T-helper 2 cell treated with Interferon-gamma antibody and Interleukin-4, amounts not matched to agents 5 μg/mL and 100 μg/mL, for 36 hours (primary cell): ENCODE data around the gene YPEL2.

ENCODE experiments used
- DNase-seq: peaks from one replicate; pipeline ENCODE4 v3.0.0; 2021; ENCODE audit warnings: low spot score
- H3K27ac Mint-ChIP-seq: one replicate; pipeline ENCODE4 v1.8.0; 2021; ENCODE audit warnings: mild to moderate bottlenecking, mixed read lengths
- H3K27me3 Mint-ChIP-seq: one replicate; pipeline ENCODE4 v1.8.0; 2021; ENCODE audit warnings: low read depth, mixed read lengths
- H3K36me3 Mint-ChIP-seq: one replicate; pipeline ENCODE4 v1.8.0; 2021; ENCODE audit warnings: low read depth, mixed read lengths
- H3K4me1 Mint-ChIP-seq: one replicate; pipeline ENCODE4 v1.8.0; 2021; ENCODE audit warnings: low read depth, mixed read lengths
- H3K4me3 Mint-ChIP-seq: one replicate; pipeline ENCODE4 v1.8.0; 2022; ENCODE audit warnings: mild to moderate bottlenecking, moderate library complexity, mixed read lengths
- H3K9me3 Mint-ChIP-seq: one replicate; pipeline ENCODE4 v1.8.0; 2021; ENCODE audit warnings: mixed read lengths

YPEL2 gene

GRCh38 chr17:59423903-59424302, 92.4 kb downstream of the YPEL2 start:
- Mint-ChIP-seq H3K27me3 (no peaks in the 10 kb centered on the region), H3K4me3 (no peak overlapping the region), H3K4me1 (peaks cover 4% of the 10 kb centered on the region), H3K36me3 (no peaks in the 10 kb centered on the region), H3K27ac (no peak overlapping the region), H3K9me3 (no peaks in the 10 kb centered on the region)
- DNase-seq = no peak

- Mint-ChIP-seq H3K9me3 (no peaks in the 10 kb centered on the region), H3K4me3 (no peak overlapping the region), H3K4me1 (peaks cover 4% of the 10 kb centered on the region), H3K36me3 (no peaks in the 10 kb centered on the region), H3K27ac (no peak overlapping the region), H3K27me3 (no peaks in the 10 kb centered on the region)
- no peak for DNase-seq
Observed at GRCh38 chr17:59424331-59424730, 92.9 kb downstream of the YPEL2 start.

GRCh38 chr17:59425085-59425931, 93.9 kb downstream of the YPEL2 start:
- no peak overlapping the region for H3K4me3 Mint-ChIP-seq
- no peak for DNase-seq
- no peak overlapping the region for H3K27ac Mint-ChIP-seq
- H3K27me3 Mint-ChIP-seq = no peaks in the 10 kb centered on the region
- no peaks in the 10 kb centered on the region for H3K36me3 Mint-ChIP-seq
- H3K4me1 Mint-ChIP-seq = peaks cover 4% of the 10 kb centered on the region
- H3K9me3 Mint-ChIP-seq = no peaks in the 10 kb centered on the region

GRCh38 chr17:59426031-59426430, 94.6 kb downstream of the YPEL2 start:
- DNase-seq = no peak
- peaks cover 4% of the 10 kb centered on the region for H3K4me1 Mint-ChIP-seq
- H3K27ac Mint-ChIP-seq = no peak overlapping the region
- no peaks in the 10 kb centered on the region for H3K27me3 Mint-ChIP-seq
- H3K4me3 Mint-ChIP-seq = no peak overlapping the region
- H3K9me3 Mint-ChIP-seq = no peaks in the 10 kb centered on the region
- no peaks in the 10 kb centered on the region for H3K36me3 Mint-ChIP-seq

GRCh38 chr17:59427425-59427921, 96.0 kb downstream of the YPEL2 start:
- peaks cover 9% of the 10 kb centered on the region for H3K4me1 Mint-ChIP-seq
- H3K4me3 Mint-ChIP-seq = no peak overlapping the region
- H3K9me3 Mint-ChIP-seq = no peaks in the 10 kb centered on the region
- no peaks in the 10 kb centered on the region for H3K27me3 Mint-ChIP-seq
- peak; percentile 69 for DNase-seq
- no peaks in the 10 kb centered on the region for H3K36me3 Mint-ChIP-seq
- H3K27ac Mint-ChIP-seq = no peak overlapping the region

GRCh38 chr17:59427996-59428395, 96.5 kb downstream of the YPEL2 start:
- H3K4me3 Mint-ChIP-seq = no peak overlapping the region
- H3K27ac Mint-ChIP-seq = no peak overlapping the region
- no peaks in the 10 kb centered on the region for H3K36me3 Mint-ChIP-seq
- H3K27me3 Mint-ChIP-seq = no peaks in the 10 kb centered on the region
- DNase-seq = no peak
- peaks cover 9% of the 10 kb centered on the region for H3K4me1 Mint-ChIP-seq
- peaks cover 4% of the 10 kb centered on the region for H3K9me3 Mint-ChIP-seq

GRCh38 chr17:59428916-59429485, 97.5 kb downstream of the YPEL2 start:
- no peak overlapping the region for H3K27ac Mint-ChIP-seq
- no peak for DNase-seq
- H3K27me3 Mint-ChIP-seq = no peaks in the 10 kb centered on the region
- H3K9me3 Mint-ChIP-seq = peaks cover 4% of the 10 kb centered on the region
- no peaks in the 10 kb centered on the region for H3K36me3 Mint-ChIP-seq
- peaks cover 9% of the 10 kb centered on the region for H3K4me1 Mint-ChIP-seq
- H3K4me3 Mint-ChIP-seq = no peak overlapping the region

- H3K4me1 Mint-ChIP-seq = peaks cover 23% of the 10 kb centered on the region
- DNase-seq = no peak
- H3K4me3 Mint-ChIP-seq = no peak overlapping the region
- no peaks in the 10 kb centered on the region for H3K36me3 Mint-ChIP-seq
- H3K9me3 Mint-ChIP-seq = peaks cover 4% of the 10 kb centered on the region
- H3K27me3 Mint-ChIP-seq = no peaks in the 10 kb centered on the region
- no peak overlapping the region for H3K27ac Mint-ChIP-seq
Observed at GRCh38 chr17:59431601-59432000, 100.1 kb downstream of the YPEL2 start.

- Mint-ChIP-seq H3K27ac (no peak overlapping the region), H3K27me3 (no peaks in the 10 kb centered on the region), H3K4me1 (peaks cover 24% of the 10 kb centered on the region), H3K36me3 (no peaks in the 10 kb centered on the region), H3K9me3 (peaks cover 4% of the 10 kb centered on the region), H3K4me3 (no peak overlapping the region)
- DNase-seq = no peak
Observed at GRCh38 chr17:59432657-59433056, 101.2 kb downstream of the YPEL2 start.

GRCh38 chr17:59433586-59433985, 102.1 kb downstream of the YPEL2 start:
- Mint-ChIP-seq H3K36me3 (no peaks in the 10 kb centered on the region), H3K4me3 (no peak overlapping the region), H3K4me1 (peaks cover 32% of the 10 kb centered on the region), H3K9me3 (peaks cover 4% of the 10 kb centered on the region), H3K27ac (no peak overlapping the region), H3K27me3 (no peaks in the 10 kb centered on the region)
- DNase-seq = no peak

- no peak overlapping the region for H3K27ac Mint-ChIP-seq
- peaks cover 4% of the 10 kb centered on the region for H3K9me3 Mint-ChIP-seq
- H3K4me1 Mint-ChIP-seq = peaks cover 40% of the 10 kb centered on the region
- DNase-seq = no peak
- no peak overlapping the region for H3K4me3 Mint-ChIP-seq
- no peaks in the 10 kb centered on the region for H3K27me3 Mint-ChIP-seq
- H3K36me3 Mint-ChIP-seq = no peaks in the 10 kb centered on the region
Observed at GRCh38 chr17:59434429-59434828, 103.0 kb downstream of the YPEL2 start.

GRCh38 chr17:59435238-59435637, 103.8 kb downstream of the YPEL2 start:
- Mint-ChIP-seq H3K27me3 (no peaks in the 10 kb centered on the region), H3K27ac (peak overlapping the region; percentile 58), H3K36me3 (no peaks in the 10 kb centered on the region), H3K9me3 (peaks cover 4% of the 10 kb centered on the region), H3K4me3 (no peak overlapping the region), H3K4me1 (peaks cover 47% of the 10 kb centered on the region)
- peak; percentile 35 for DNase-seq

GRCh38 chr17:59436900-59437299, 105.4 kb downstream of the YPEL2 start:
- Mint-ChIP-seq H3K27ac (no peak overlapping the region), H3K9me3 (peaks cover 4% of the 10 kb centered on the region)

GRCh38 chr17:59437791-59438281, 106.4 kb downstream of the YPEL2 start:
- Mint-ChIP-seq H3K4me3 (peak overlapping the region; percentile 17), H3K36me3 (no peaks in the 10 kb centered on the region), H3K9me3 (peaks cover 1% of the 10 kb centered on the region), H3K27me3 (no peaks in the 10 kb centered on the region), H3K4me1 (peaks cover 55% of the 10 kb centered on the region), H3K27ac (peak overlapping the region; percentile 22)
- no peak for DNase-seq

More at GRCh38 chr17:59436900-59437299, 105.4 kb downstream of the YPEL2 start:
- Mint-ChIP-seq H3K27me3 (no peaks in the 10 kb centered on the region), H3K4me3 (no peak overlapping the region), H3K4me1 (peaks cover 56% of the 10 kb centered on the region), H3K36me3 (no peaks in the 10 kb centered on the region)
- no peak for DNase-seq
